Measurements from ENCODE around the gene DYRK3. TPM values are rescaled to one million over a fixed set of nuclear protein-coding genes. Genes with fewer than 3 reads are reported as not detected.

DYRK3 gene
- total RNA-seq, result 9.5 TPM

DNA sequence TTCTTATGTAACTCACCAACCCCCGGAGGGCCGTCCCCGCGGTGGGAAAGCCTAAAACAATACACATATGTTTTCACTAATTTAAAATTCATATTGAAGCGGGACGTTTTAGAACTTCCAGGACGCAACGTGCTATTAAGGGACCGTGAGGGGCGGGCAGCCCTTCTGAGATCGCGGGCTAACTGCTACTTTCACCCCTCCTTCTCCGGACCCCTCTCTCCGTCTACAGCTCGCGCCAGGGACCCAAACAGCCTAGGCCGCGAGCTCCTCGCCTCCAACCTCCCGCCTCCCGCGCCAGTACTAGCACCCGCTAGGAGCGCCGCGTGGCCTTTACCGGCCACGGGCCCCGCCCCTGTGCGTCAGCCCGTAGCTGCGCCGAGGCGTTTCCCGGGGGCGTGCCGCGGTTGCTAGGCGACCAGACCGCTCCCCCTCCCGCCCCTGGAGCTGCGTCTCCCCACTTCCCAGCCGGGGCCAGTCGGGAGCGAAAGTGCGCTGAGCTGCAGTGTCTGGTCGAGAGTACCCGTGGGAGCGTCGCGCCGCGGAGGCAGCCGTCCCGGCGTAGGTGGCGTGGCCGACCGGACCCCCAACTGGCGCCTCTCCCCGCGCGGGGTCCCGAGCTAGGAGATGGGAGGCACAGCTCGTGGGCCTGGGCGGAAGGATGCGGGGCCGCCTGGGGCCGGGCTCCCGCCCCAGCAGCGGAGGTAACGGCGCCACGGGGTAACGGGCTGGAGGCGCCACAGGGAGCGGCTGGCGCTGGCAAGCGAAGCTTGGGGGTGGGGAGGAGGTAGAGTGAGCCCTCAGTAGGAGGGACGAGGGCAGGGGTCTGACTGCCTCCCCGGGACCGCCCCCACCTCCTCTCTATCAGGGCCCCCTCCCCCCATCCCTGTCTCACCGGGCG is at the start of gene DYRK3:
DYRK3 (plus strand) TSS at position 457 of the 898 bp plus-strand sequence; CDS start at position 625, 168 bp downstream.
- intact Hi-C loops (cut with DNase I), result no loop called here

DNA sequence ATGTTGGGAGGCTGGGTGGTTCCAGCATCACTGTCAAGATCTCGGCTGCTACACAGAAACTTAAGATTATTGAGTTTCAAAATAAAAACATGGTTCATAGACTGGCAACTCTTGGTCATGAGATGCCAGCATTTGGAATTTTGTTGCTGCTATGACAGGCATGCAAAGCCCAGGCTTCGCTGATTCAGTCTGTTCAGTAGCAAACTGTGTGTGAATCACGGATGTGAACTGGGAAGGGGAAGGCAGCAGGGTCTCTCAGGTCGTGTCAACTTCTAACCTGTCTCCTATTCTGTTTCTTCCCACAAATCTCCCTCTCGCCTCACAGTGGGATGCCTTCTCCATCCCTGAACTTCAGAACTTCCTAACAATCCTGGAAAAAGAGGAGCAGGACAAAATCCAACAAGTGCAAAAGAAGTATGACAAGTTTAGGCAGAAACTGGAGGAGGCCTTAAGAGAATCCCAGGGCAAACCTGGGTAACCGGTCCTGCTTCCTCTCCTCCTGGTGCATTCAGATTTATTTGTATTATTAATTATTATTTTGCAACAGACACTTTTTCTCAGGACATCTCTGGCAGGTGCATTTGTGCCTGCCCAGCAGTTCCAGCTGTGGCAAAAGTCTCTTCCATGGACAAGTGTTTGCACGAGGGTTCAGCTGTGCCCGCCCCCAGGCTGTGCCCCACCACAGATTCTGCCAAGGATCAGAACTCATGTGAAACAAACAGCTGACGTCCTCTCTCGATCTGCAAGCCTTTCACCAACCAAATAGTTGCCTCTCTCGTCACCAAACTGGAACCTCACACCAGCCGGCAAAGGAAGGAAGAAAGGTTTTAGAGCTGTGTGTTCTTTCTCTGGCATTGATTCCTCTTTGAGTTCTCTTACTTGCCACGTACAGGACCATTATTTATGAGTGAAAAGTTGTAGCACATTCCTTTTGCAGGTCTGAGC is 48.6 kb upstream of the DYRK3 start:
- intact Hi-C loops (cut with DNase I), result loop anchor here (5.0 kb wide), 1 partner anchor 94 kb away; no protein-coding TSS in a partner anchor
- no peak for ATAC-seq
- DNase-seq (ENCODE audit: low spot score), result no peak

More for the DNA sequence above, at the start of gene DYRK3:
- peak; percentile 98 for ATAC-seq
- DNase-seq (ENCODE audit: low spot score), result peak; percentile 98

DNA sequence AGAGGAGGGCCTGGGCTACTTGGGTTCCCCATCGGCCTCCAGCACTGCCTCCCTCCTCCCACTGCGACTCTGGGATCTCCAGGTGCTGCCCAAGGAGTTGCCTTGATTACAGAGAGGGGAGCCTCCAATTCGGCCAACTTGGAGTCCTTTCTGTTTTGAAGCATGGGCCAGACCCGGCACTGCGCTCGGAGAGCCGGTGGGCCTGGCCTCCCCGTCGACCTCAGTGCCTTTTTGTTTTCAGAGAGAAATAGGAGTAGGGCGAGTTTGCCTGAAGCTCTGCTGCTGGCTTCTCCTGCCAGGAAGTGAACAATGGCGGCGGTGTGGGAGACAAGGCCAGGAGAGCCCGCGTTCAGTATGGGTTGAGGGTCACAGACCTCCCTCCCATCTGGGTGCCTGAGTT is 47.4 kb upstream of the DYRK3 start:
- DNase-seq (ENCODE audit: low spot score) (no peak), ATAC-seq (no peak)
- intact Hi-C loops (cut with DNase I), result loop anchor here (5.0 kb wide), 1 partner anchor 96 kb away; no protein-coding TSS in a partner anchor

GRCh38 chr1:206588492-206588891 is 46.8 kb upstream of the DYRK3 start:
- intact Hi-C loops (cut with DNase I), result loop anchor here (5.0 kb wide), 1 partner anchor 96 kb away; no protein-coding TSS in a partner anchor
- ATAC-seq (no peak), DNase-seq (ENCODE audit: low spot score) (no peak)

GRCh38 chr1:206589206-206589605 is 46.1 kb upstream of the DYRK3 start:
- intact Hi-C loops (cut with DNase I), result loop anchor here (5.0 kb wide), 1 partner anchor 97 kb away; no protein-coding TSS in a partner anchor
- ATAC-seq (peak; percentile 41), DNase-seq (ENCODE audit: low spot score) (no peak)

GRCh38 chr1:206590025-206590758 is 45.1 kb upstream of the DYRK3 start:
- ATAC-seq (no peak), DNase-seq (ENCODE audit: low spot score) (no peak)
- intact Hi-C loops (cut with DNase I), result no loop called here

GRCh38 chr1:206591226-206591625 is 44.1 kb upstream of the DYRK3 start:
- ATAC-seq (no peak), DNase-seq (ENCODE audit: low spot score) (no peak)
- intact Hi-C loops (cut with DNase I), result no loop called here

GRCh38 chr1:206591696-206592095 is 43.6 kb upstream of the DYRK3 start:
- intact Hi-C loops (cut with DNase I), result no loop called here
- DNase-seq (ENCODE audit: low spot score), result no peak
- ATAC-seq, result no peak

DNA sequence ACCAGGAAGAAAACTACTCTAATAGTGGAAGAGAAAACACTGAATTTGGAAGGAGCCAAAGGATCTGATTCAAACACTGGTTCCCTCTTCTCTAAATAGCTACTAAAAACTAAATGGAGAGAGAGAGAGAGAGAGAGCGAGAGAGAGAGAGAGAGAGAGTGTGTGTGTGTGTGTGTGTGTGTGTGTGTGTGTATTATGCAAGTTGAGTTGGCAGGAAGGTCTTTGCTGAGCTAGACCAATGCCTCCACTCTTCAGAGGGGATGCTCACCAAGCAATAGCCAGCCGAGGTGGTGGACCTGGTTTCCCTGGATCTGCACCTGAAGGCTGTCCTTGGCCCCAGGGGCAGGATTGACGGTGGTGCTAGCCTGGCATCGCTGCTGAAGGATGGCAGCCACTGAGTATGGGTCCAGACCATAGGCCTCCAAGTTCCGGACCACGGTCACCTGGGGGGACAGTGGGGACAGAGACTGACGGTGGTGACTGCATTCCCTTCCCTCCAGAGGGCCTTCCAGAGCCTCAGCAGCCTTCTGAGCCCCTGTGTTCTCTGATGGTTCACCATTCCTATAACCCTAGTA is 41.9 kb upstream of the DYRK3 start:
- ATAC-seq, result no peak
- intact Hi-C loops (cut with DNase I), result no loop called here
- DNase-seq (ENCODE audit: low spot score), result no peak

DNA sequence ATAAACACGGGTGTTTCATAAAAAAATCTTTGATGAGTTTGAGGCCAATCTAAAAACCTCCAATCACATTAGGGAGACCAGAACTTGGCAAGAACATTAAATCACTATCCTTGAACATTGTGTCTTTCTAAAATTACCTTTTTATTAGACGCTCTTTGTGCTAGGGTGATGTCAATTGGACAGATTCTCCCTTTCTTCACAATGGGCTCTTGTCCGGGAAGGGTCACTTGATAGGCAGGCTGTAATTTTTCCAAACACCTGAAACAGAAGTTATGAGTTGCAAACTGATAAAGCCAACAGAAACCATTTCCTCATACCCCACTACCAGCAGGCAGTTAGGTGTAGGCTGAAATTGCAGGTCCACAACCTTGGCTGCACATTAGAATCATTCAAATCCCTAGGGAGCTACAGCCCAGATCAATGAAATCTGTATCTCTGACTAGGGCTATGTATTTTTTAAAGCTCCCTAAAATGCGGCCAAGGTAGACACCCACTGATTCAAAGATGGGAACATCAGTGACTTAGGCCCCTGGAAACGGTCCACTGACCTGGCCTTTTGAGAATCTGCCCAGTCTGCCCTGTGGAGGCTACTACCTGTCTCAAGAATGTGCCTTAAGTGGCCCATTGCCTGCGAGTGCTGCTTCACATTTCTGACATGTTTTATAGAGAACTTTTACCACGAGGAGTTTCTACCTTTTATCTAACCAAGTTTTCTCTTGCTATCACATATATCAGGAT is 39.6 kb upstream of the DYRK3 start:
- no peak for DNase-seq (ENCODE audit: low spot score)
- intact Hi-C loops (cut with DNase I), result no loop called here
- no peak for ATAC-seq

DNA sequence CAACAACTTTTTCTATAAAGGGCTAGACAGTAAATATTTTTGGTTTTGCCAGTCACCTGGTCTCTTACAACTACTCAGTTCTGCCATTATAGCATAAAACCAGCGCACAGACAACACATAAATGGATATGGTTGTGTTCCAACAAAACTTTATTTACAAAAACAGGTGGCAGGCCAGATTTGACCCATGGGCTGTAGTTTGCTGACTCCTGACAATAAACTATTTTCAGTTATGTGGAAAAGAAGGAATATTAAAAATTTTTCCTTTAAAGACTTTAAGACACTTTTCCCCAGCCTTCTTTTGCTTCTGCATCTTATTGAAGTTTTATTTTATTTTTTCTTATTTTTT is 39.0 kb upstream of the DYRK3 start:
- ATAC-seq (no peak), DNase-seq (ENCODE audit: low spot score) (no peak)
- intact Hi-C loops (cut with DNase I), result no loop called here

- ATAC-seq, result no peak
- no peak for DNase-seq (ENCODE audit: low spot score)
- intact Hi-C loops (cut with DNase I), result no loop called here
Observed at GRCh38 chr1:206600527-206600926, 34.8 kb upstream of the DYRK3 start.

DNA sequence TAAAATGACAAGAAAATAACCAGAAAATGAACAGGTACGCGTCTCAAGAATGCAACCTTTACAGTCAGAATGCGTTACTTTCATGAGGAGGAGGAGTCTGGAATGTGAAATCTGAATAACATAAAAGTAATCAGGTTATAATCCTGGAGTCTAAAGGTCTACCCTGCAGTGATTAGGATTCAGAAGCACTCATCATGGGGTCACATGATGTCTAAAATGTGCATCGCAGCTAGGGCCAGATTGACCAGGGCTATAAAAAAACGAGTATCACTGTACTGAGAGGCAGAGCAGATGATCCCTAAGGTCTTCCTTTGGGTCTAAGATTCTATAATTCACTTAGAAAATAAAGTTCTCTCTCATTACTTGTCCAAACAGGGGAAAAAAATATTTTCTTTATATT is 30.5 kb upstream of the DYRK3 start:
- intact Hi-C loops (cut with DNase I), result no loop called here
- ATAC-seq (no peak), DNase-seq (ENCODE audit: low spot score) (no peak)

DNA sequence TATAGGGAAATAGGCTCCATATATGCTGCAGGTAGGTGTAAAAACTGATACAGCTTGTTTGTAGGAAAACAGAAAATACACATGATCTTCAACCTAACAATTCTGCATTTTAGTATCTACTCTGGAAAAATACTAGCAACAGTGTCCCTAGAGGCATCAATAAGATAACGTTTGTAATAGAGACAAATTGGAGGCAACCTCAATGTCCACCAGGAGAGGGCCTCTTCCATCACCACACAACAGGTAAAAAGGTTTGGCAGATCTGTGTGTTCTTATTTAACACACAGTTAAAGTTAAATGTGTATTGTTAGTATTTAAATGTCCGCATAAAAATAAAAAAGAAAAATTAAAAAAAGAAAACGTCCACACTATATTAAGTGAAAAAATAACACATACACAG is 28.5 kb upstream of the DYRK3 start:
- no peak for DNase-seq (ENCODE audit: low spot score)
- intact Hi-C loops (cut with DNase I), result no loop called here

GRCh38 chr1:206608108-206608698 is 27.1 kb upstream of the DYRK3 start:
- intact Hi-C loops (cut with DNase I), result no loop called here
- no peak for ATAC-seq
- no peak for DNase-seq (ENCODE audit: low spot score)

More for the DNA sequence above, 28.5 kb upstream of the DYRK3 start:
- no peak for ATAC-seq

GRCh38 chr1:206609229-206609991 is 25.9 kb upstream of the DYRK3 start:
- ATAC-seq, result no peak

More at GRCh38 chr1:206609229-206609991, 25.9 kb upstream of the DYRK3 start:
- DNase-seq (ENCODE audit: low spot score), result no peak
- intact Hi-C loops (cut with DNase I), result no loop called here

Data from sciatic nerve (tissue), 2 donors.